HuH-7.5 (cell line): ENCODE data around the gene UBE2E1.
A peak's percentile ranks its signal among the peaks of the same experiment; 100 is the strongest.
"Not testable (repeated sequence)": the region's sequence is repeated elsewhere in the genome, so short reads cannot be mapped to it uniquely, and the experiment has no call there.

Experiments
- DNase-seq: peaks from one replicate; pipeline ENCODE4 v3.0.0; 2011; ENCODE audit warnings: low spot score

The UBE2E1 gene

DNA sequence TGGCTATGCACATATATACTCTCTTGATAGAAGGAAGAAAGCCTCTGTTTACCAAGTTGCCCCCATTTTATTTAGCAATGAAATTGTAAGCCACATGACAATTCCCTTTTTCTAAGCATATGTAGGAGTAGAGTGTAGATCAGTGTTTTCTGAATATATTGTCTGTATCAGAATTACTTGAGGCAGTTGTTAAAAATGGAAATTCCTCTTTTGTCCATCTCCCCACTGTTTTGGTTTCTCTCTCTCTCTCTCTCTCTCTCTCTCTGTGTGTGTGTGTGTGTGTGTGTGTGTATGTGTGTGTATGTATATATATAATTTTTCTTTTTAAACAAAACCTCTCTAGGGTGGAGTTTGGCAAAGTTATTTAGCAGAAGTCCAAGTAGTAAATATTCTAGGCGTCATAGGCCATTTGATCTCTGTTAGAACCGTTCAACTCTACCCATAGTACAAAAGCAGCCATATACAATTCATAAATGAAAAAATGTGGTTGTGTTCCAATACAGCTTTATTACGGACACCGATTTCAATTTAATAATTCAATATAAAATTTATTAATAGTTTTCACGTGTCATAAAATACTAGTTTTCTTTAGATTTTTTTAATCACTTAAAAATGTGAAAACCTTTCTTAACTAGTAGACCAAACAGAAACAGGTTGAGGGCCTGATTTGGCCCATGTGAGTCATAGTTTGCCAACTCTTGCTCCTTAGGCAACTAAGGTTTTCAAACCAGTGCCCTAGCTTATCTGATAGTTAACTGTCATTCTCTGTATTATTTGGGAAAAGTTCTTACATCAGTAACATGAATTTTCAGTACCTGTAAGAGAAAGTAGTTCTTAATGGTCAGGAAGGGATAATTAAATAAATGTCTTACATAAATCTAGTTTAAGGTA is 39.8 kb downstream of the UBE2E1 start:
- DNase-seq: no peak

DNA sequence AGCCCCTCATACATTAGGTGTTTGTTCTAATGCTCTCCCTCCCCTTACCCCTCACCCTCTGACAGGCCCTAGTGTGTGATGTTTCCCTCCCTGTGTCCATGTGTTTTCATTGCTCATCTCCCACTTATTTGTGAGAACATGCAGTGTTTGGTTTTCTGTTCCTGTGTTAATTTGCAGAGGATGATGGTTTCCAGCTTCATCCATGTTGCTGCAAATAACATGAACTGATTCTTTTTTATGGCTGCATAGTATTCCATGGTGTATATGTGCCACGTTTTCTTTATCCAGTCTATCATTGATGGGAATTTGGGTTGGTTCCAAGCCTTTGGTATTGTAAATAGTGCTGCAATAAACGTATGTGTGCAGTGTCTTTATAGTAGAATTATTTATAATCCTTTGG is 43.7 kb downstream of the UBE2E1 start:
- not testable (repeated sequence) for DNase-seq

DNA sequence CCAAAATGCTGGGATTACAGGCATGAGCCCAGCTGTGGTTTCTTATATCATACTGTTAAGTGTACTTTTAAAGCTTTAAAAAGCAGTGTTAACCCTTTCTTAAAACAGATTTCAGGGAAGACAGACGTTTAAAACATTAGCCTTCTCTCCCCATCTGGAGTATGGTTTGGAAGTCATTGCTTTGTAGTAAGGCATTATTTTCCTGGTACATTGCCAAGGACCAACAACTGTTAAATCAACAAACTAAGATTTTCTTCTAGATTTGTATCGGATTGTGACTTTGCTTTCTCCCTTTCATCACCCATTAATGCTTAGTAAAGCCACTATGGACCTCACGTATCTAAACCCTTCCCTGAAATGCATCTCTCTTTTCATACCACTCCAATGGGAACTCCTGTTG is 50.5 kb downstream of the UBE2E1 start:
- DNase-seq: no peak

DNA sequence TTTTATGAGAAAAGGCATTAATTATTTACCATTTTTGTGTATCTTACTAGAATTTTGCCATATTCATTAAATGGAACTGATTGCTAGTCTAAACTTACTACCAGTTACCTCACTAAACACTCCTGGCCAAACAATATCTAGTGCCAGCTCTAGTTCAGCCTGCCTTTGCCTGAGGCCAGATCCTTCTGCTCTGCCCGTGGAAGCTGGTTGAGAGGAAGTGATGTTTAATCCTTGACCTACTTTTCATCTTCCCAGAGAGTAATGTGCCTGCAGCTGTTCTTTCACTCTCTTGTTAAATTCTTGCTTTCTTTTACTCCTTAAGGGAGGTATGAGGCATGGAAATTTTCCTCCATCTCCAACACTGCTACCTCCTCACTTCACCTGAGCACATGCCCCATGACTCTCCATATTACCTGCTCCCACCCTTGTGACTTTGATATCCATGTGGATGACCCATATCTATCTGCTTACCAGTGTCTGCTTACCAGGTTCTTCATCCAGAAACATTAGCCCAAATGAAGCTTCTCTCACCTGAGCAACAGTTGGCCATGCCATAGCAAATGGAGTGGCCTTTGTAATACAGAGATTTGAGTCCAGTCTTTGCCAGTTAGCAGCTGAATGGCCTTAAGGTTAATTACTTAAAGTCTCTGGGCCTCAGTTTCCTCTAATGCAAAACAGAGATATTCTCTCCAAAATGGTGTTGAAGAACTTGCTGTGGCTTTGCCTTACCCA is 53.4 kb downstream of the UBE2E1 start:
- no peak for DNase-seq

- no peak for DNase-seq
Observed at GRCh38 chr3:23859839-23860382, 54.2 kb downstream of the UBE2E1 start.

DNA sequence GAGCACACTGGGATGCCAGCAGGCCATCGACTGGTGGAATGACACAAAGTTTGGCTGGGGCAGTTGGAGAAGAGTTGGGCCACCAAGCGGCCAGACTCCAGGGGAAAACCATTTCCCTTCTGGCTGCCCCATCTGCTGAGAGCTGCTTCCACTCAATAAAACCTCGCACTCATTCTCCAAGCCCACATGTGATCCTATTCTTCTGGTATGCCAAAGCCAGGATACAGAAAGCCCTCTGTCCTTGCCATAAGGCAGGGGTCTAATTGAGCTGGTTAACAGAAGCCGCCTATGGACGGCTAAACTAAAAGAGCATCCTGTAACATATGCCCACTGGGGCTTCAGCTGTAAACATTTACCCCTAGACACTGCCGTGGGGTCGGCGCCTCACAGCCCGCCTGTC is 55.9 kb downstream of the UBE2E1 start:
- DNase-seq: no peak

GRCh38 chr3:23863060-23863459 is 57.3 kb downstream of the UBE2E1 start:
- no peak for DNase-seq

DNA sequence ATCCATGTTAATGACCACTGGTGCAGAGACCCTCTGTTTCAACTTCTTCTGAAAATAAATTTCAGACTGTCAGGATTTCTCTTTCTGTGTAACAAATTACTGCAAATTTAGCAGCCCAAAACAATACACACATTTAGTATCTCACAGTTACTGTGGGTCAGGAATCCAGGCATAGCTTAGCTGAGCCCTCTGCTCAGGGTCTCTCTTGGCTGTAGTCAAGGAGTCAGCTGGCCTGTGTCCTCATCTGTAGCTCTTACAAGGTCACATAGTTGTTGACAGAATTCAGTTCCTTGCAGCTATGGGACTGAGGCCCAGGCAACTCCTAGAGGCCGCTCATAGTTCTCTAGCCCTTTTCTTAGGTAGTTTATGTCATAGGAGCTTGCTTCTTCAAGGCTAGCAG is 59.2 kb downstream of the UBE2E1 start:
- no peak for DNase-seq

DNA sequence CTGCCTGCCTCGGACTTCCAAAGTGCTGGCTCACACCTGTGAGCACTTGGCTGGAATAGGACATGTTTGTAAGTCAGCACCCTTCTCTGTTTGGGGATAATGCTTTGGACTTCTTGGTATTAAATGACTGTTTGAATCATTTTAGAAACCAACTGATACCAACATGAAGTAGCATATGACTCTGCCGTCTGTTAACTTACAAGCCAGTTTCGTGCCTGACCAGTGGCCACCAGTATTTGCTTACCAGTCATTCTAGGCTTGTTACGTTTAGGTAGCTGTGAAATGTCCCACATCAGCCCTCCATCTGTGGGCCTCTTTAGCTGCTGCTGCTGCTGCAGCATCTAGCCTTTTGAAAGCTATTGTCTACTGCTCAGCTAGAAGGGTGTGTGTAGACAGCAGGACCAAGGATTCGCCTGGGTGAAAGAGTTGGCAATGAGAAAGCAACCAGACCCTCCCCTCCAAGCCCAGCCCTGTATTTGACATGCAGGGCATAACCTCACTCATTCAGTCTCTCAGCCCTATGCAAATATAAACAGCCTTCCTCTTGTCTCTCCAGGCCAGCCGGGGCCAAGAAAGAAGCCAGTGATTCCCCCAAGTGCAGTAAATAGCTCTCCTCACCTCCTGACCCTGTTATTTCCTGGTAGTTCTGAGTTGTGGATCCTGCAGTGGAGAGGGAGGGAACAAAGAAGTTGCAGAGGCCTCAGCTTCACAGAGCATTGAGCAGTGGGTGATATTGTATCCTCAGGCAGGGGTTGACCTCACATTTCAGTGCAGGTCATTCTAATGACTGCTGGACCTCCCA is 60.0 kb downstream of the UBE2E1 start:
- peak; percentile 77 for DNase-seq

DNA sequence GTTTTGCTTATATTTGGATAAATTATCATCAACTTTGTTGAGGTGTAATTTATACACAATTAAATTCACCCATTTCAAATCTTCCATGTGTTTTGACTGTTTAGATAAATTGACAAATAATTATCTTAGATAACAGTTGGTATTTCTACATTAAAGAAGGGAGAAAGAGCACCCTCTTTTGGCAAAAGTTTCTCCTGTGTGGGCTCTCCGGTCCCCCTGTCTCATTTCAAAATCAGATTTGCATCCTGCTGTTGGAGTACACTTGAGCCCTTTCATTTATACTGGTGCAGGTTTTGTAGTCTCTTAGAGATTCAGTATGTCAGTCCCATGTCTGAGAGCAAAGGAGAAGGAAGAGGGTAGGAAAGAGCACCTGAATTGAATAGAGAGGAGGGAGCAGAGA is 61.6 kb downstream of the UBE2E1 start:
- DNase-seq: no peak

GRCh38 chr3:23867838-23868237 is 62.1 kb downstream of the UBE2E1 start:
- no peak for DNase-seq

DNA sequence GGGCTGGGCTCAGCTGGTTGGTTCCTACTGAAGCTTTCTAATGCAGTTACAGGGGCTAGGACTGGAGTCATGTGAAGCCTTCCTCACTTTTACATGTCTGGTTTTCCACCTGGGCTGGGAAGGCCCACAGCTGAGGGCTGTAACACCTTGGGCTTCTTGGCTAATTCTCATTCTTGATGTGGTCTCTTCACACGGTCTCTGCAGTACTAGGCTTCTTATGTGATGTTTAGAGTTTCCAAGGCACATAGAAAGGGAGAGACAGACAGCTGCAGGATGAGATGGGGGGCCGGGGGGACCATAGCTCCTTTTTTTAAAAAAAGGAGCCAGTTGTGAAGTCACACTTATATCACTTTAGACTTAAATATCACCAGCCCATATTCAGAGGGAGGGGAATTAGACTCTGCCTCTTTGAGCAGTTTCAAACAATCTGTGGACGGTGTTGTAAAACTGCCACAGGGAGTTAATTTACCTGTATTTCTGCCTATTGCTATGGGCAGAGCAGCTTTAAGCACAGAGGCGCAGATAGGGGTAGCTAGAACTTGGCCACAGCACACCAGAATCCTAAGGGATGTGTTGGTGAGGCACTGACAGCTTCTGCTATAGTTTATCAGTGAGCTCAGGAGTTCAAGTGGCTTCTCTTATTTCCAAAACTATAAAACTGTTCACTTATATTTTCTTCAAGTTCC is 64.4 kb downstream of the UBE2E1 start:
- DNase-seq: no peak

DNA sequence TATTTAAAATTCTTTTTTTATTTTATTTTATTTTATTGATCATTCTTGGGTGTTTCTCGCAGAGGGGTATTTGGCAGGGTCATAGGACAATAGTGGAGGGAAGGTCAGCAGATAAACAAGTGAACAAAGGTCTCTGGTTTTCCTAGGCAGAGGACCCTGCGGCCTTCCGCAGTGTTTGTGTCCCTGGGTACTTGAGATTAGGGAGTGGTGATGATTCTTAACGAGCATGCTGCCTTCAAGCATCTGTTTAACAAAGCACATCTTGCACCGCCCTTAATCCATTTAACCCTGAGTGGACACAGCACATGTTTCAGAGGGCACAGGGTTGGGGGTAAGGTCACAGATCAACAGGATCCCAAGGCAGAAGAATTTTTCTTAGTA is 64.9 kb downstream of the UBE2E1 start:
- DNase-seq: not testable (repeated sequence)

GRCh38 chr3:23871361-23871760 is 65.6 kb downstream of the UBE2E1 start:
- DNase-seq: not testable (repeated sequence)

- no peak for DNase-seq
Observed at GRCh38 chr3:23872330-23872729, 66.6 kb downstream of the UBE2E1 start.

GRCh38 chr3:23873941-23874340 is 68.2 kb downstream of the UBE2E1 start:
- DNase-seq: no peak

GRCh38 chr3:23874359-23875112 is 68.8 kb downstream of the UBE2E1 start:
- DNase-seq: no peak

GRCh38 chr3:23875113-23875725 is 69.5 kb downstream of the UBE2E1 start:
- no peak for DNase-seq

GRCh38 chr3:23876923-23877322 is 71.2 kb downstream of the UBE2E1 start:
- DNase-seq: no peak

DNA sequence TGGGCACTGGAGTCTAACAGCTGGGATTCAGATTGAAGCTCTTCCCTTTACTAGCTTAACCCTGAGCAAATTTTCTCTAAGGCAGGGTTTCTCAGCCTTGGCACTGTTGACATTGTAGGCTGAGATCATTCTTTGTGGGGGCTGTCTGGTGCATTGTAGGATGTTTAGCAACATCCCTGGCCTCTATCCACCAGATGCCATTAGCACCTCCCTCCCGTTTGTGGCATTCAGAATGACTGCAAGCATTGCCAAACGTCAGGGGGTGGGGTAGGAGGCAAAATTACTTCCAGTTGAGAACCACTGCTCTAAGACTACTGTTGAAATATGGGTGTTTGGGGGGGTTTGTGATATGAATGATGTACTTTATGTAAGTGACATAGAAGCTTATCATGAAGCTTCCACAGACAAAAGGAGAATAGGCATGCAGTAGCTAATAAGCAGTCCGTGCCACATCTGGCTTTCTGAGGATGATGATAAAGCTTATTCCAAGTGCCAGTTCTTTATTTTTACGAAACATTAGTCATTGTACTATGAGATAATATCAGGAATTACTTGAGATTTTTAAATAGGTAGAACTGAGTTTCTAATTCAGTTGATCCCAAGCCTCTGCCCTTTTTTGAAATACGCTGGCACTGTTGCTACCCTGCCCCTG is 71.7 kb downstream of the UBE2E1 start:
- no peak for DNase-seq
